A549 treated with DMSO at 1 μM for 4 hours (cell line): ENCODE measurements around the gene KRTAP16-1. TPM values are rescaled to one million over a fixed set of nuclear protein-coding genes. Genes with fewer than 3 reads are reported as not detected.

ENCODE experiments used
- total RNA-seq: library from RNA; stranded (reverse); fragments of 200-300 nt; extraction: Qiagen RNA extraction; gene quantifications from 5 replicates; pipeline ENCODE4 v1.2.3, GENCODE V29; 2022; ENCODE audit warnings: low read depth

The KRTAP16-1 gene
- total RNA-seq, result not detected in 5 replicates

GRCh38 chr17:41308918-41309359, at the start of gene KRTAP16-1:
KRTAP16-1 (minus strand) TSS chr17:41309309; CDS start chr17:41309253, 56 bp downstream.

GRCh38 chr17:41350381-41350878, 41.3 kb upstream of the KRTAP16-1 start, which contains the start of gene KRT33A:
KRT33A (minus strand) TSS chr17:41350828; CDS start chr17:41350767, 61 bp downstream.

GRCh38 chr17:41315204-41315794, 6.2 kb upstream of the KRTAP16-1 start, which contains the start of gene KRTAP17-1:
KRTAP17-1 (minus strand) TSS chr17:41315710; CDS start chr17:41315650, 60 bp downstream.

GRCh38 chr17:41301916-41302901, 6.9 kb downstream of the KRTAP16-1 start, which contains the start of gene KRTAP29-1:
KRTAP29-1 (minus strand) TSS chr17:41302851; CDS start chr17:41302851, 0 bp downstream.

GRCh38 chr17:41275648-41276190, 33.4 kb downstream of the KRTAP16-1 start, which contains the start of gene KRTAP9-7:
KRTAP9-7 (plus strand) TSS chr17:41275698; CDS start chr17:41275698, 0 bp downstream.

GRCh38 chr17:41265078-41265477, 44.0 kb downstream of the KRTAP16-1 start, which contains the start of gene KRTAP9-6:
KRTAP9-6 (plus strand) TSS chr17:41265378; CDS start chr17:41265378, 0 bp downstream.

Other genes starting within 250 kb of the KRTAP16-1 start
- 0.12 to 0.13 TPM in 2 of 5 replicates, not detected in the others for gene KRTAP2-3, start 249.2 kb downstream of the KRTAP16-1 start, total RNA-seq
- not detected in 5 replicates for gene KRTAP2-4, start 243.4 kb downstream of the KRTAP16-1 start, total RNA-seq
- not detected in 5 replicates for gene KRTAP4-7, start 225.2 kb downstream of the KRTAP16-1 start, total RNA-seq
- gene KRTAP4-8, start 211.2 kb downstream of the KRTAP16-1 start, total RNA-seq, result not detected in 5 replicates
- not detected in 5 replicates for gene KRTAP4-16, start 207.1 kb downstream of the KRTAP16-1 start, total RNA-seq
- gene KRTAP4-9, start 203.9 kb downstream of the KRTAP16-1 start, total RNA-seq, result 0.20 TPM in 1 of 5 replicates, not detected in the others
- not detected in 5 replicates for gene KRTAP4-11, start 190.9 kb downstream of the KRTAP16-1 start, total RNA-seq
- gene KRTAP4-12, start 185.1 kb downstream of the KRTAP16-1 start, total RNA-seq, result not detected in 5 replicates
- gene KRTAP4-6, start 168.8 kb downstream of the KRTAP16-1 start, total RNA-seq, result not detected in 5 replicates
- not detected in 5 replicates for gene KRTAP4-5, start 159.5 kb downstream of the KRTAP16-1 start, total RNA-seq
- not detected in 5 replicates for gene KRTAP4-4, start 148.6 kb downstream of the KRTAP16-1 start, total RNA-seq
- gene KRTAP4-3, start 141.1 kb downstream of the KRTAP16-1 start, total RNA-seq, result not detected in 5 replicates
- not detected in 5 replicates for gene KRTAP4-2, start 131.1 kb downstream of the KRTAP16-1 start, total RNA-seq
- gene KRTAP4-1, start 124.4 kb downstream of the KRTAP16-1 start, total RNA-seq, result 0.15 to 0.30 TPM (median 0.20 TPM) in 4 of 5 replicates, not detected in the other
- gene KRTAP9-1, start 119.4 kb downstream of the KRTAP16-1 start, total RNA-seq, result not detected in 5 replicates
- gene KRTAP9-2, start 82.7 kb downstream of the KRTAP16-1 start, total RNA-seq, result not detected in 5 replicates
- not detected in 5 replicates for gene KRTAP9-3, start 76.9 kb downstream of the KRTAP16-1 start, total RNA-seq
- gene KRTAP9-8, start 71.3 kb downstream of the KRTAP16-1 start, total RNA-seq, result not detected in 5 replicates
- gene KRTAP9-4, start 59.6 kb downstream of the KRTAP16-1 start, total RNA-seq, result not detected in 5 replicates
- gene KRTAP9-9, start 53.9 kb downstream of the KRTAP16-1 start, total RNA-seq, result not detected in 5 replicates
- gene KRTAP9-6, start 43.9 kb downstream of the KRTAP16-1 start, total RNA-seq, result not detected in 5 replicates
- gene KRTAP9-7, start 33.6 kb downstream of the KRTAP16-1 start, total RNA-seq, result not detected in 5 replicates
- gene KRTAP29-1, start 6.5 kb downstream of the KRTAP16-1 start, total RNA-seq, result not detected in 5 replicates
- gene KRTAP17-1, start 6.4 kb upstream of the KRTAP16-1 start, total RNA-seq, result not detected in 5 replicates
- not detected in 5 replicates for gene KRT33A, start 41.5 kb upstream of the KRTAP16-1 start, total RNA-seq
- gene KRT33B, start 60.5 kb upstream of the KRTAP16-1 start, total RNA-seq, result 0.07 to 0.28 TPM (median 0.15 TPM) in 3 of 5 replicates, not detected in the others
- 0.29 to 0.53 TPM (median 0.49 TPM) in 5 replicates for gene KRT34, start 73.0 kb upstream of the KRTAP16-1 start, total RNA-seq
- not detected in 5 replicates for gene KRT31, start 88.3 kb upstream of the KRTAP16-1 start, total RNA-seq
- not detected in 5 replicates for gene KRT37, start 115.3 kb upstream of the KRTAP16-1 start, total RNA-seq
- gene KRT38, start 131.7 kb upstream of the KRTAP16-1 start, total RNA-seq, result not detected in 5 replicates
- not detected in 5 replicates for gene KRT32, start 158.1 kb upstream of the KRTAP16-1 start, total RNA-seq
- gene KRT35, start 171.8 kb upstream of the KRTAP16-1 start, total RNA-seq, result not detected in 5 replicates
- not detected in 5 replicates for gene KRT36, start 180.6 kb upstream of the KRTAP16-1 start, total RNA-seq
- gene KRT13, start 196.3 kb upstream of the KRTAP16-1 start, total RNA-seq, result 0.08 to 0.19 TPM (median 0.16 TPM) in 4 of 5 replicates, not detected in the other
- 2.6 to 6.5 TPM (median 5.1 TPM) in 5 replicates for gene KRT15, start 209.6 kb upstream of the KRTAP16-1 start, total RNA-seq
- 41.3 to 68.5 TPM (median 54.7 TPM) in 5 replicates for gene KRT19, start 219.0 kb upstream of the KRTAP16-1 start, total RNA-seq